ENCODE data around the gene KRT78. TPM values are rescaled to one million over a fixed set of nuclear protein-coding genes. Genes with fewer than 3 reads are reported as not detected.
A peak's percentile ranks its signal among the peaks of the same experiment; 100 is the strongest.

KRT78 gene
- total and polyA plus RNA-seq, 9 of the 15 experiments (the other 6 are each of a cell fraction or from before 2014, with no cell fraction given), result not detected

DNA sequence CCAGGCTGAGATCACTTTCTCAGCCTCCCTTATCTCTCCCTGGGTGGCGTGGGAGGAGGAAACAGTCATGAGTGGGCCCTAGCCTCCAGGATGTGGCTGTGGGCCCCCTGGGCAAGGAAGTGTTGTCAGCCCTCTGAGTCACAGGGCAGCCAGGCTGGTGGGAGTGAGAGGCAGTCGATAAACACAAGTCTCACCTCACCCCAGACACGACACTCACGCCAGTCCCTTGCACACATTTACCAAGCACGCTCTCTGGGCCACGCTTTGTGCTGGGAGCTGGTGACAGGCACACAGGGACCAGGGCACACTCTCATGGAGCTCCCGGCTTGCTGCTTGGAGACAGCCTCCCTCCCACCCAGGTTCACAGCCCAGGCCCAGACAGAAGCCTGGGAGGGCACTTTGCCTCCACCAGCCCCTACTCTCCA lies 12.7 kb downstream of the KRT78 start (continued):
- TF ChIP-seq, protein P1, sequence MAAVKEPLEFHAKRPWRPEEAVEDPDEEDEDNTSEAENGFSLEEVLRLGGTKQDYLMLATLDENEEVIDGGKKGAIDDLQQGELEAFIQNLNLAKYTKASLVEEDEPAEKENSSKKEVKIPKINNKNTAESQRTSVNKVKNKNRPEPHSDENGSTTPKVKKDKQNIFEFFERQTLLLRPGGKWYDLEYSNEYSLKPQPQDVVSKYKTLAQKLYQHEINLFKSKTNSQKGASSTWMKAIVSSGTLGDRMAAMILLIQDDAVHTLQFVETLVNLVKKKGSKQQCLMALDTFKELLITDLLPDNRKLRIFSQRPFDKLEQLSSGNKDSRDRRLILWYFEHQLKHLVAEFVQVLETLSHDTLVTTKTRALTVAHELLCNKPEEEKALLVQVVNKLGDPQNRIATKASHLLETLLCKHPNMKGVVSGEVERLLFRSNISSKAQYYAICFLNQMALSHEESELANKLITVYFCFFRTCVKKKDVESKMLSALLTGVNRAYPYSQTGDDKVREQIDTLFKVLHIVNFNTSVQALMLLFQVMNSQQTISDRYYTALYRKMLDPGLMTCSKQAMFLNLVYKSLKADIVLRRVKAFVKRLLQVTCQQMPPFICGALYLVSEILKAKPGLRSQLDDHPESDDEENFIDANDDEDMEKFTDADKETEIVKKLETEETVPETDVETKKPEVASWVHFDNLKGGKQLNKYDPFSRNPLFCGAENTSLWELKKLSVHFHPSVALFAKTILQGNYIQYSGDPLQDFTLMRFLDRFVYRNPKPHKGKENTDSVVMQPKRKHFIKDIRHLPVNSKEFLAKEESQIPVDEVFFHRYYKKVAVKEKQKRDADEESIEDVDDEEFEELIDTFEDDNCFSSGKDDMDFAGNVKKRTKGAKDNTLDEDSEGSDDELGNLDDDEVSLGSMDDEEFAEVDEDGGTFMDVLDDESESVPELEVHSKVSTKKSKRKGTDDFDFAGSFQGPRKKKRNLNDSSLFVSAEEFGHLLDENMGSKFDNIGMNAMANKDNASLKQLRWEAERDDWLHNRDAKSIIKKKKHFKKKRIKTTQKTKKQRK (IDR thresholded peaks at IDR 0.05; ENCODE audit: borderline replicate concordance, low read depth, low read length), result no peak
- TF ChIP-seq ZBTB8A (IDR thresholded peaks at IDR 0.05; ENCODE audit: partially characterized antibody) (no peak), ZNF507 (tag; conservative IDR thresholded peaks at IDR 0.05) (no peak), POLR2G (IDR thresholded peaks at IDR 0.05; ENCODE audit: low read depth, low read length) (0 out of 2 replicates have a peak, but pooled peaks have one; percentile 24), ZNF23 (CRISPR knock-in tag; IDR thresholded peaks at IDR 0.05) (no peak), MYBL2 (IDR thresholded peaks at IDR 0.05; ENCODE audit: low read depth) (no peak), MYBL2 (CRISPR knock-in tag; IDR thresholded peaks at IDR 0.05; ENCODE audit: borderline replicate concordance) (no peak), FOXP1 (CRISPR knock-in tag; IDR thresholded peaks at IDR 0.05) (no peak), PHTF2 (CRISPR knock-in tag; IDR thresholded peaks at IDR 0.05) (no peak), PCBP2 (IDR thresholded peaks at IDR 0.05; ENCODE audit: low read depth, low read length, poor library complexity, severe bottlenecking) (no peak), NCOA1 (IDR thresholded peaks at IDR 0.05; ENCODE audit: low read depth) (no peak), HDAC2 (IDR thresholded peaks at IDR 0.05) (no peak), JUNB (CRISPR knock-in tag; conservative IDR thresholded peaks at IDR 0.05) (no peak), CBFA2T2 (conservative IDR thresholded peaks at IDR 0.05) (peak; percentile 30; the same call in 1 of the 2 replicates), ZNF24 (IDR thresholded peaks at IDR 0.05) (no peak), SETDB1 (IDR thresholded peaks at IDR 0.05; ENCODE audit: low read length) (no peak), TEAD2 (tag; IDR thresholded peaks at IDR 0.05) (no peak), SRSF7 (optimal IDR thresholded peaks at IDR 0.05; ENCODE audit: low read depth, low read length) (no peak)
- TF ChIP-seq, protein P2, sequence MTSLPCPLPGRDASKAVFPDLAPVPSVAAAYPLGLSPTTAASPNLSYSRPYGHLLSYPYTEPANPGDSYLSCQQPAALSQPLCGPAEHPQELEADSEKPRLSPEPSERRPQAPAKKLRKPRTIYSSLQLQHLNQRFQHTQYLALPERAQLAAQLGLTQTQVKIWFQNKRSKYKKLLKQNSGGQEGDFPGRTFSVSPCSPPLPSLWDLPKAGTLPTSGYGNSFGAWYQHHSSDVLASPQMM (CRISPR knock-in tag; IDR thresholded peaks at IDR 0.05), result no peak
- TF ChIP-seq, protein P3, sequence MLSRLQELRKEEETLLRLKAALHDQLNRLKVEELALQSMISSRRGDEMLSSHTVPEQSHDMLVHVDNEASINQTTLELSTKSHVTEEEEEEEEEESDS (CRISPR knock-in tag; IDR thresholded peaks at IDR 0.05), result no peak
- TF ChIP-seq, protein P4, sequence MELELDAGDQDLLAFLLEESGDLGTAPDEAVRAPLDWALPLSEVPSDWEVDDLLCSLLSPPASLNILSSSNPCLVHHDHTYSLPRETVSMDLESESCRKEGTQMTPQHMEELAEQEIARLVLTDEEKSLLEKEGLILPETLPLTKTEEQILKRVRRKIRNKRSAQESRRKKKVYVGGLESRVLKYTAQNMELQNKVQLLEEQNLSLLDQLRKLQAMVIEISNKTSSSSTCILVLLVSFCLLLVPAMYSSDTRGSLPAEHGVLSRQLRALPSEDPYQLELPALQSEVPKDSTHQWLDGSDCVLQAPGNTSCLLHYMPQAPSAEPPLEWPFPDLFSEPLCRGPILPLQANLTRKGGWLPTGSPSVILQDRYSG (tag; conservative IDR thresholded peaks at IDR 0.05; ENCODE audit: low read depth), result no peak
- TF ChIP-seq, protein P5, sequence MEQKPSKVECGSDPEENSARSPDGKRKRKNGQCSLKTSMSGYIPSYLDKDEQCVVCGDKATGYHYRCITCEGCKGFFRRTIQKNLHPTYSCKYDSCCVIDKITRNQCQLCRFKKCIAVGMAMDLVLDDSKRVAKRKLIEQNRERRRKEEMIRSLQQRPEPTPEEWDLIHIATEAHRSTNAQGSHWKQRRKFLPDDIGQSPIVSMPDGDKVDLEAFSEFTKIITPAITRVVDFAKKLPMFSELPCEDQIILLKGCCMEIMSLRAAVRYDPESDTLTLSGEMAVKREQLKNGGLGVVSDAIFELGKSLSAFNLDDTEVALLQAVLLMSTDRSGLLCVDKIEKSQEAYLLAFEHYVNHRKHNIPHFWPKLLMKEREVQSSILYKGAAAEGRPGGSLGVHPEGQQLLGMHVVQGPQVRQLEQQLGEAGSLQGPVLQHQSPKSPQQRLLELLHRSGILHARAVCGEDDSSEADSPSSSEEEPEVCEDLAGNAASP (IDR thresholded peaks at IDR 0.05), result no peak
- TF ChIP-seq, protein P6, sequence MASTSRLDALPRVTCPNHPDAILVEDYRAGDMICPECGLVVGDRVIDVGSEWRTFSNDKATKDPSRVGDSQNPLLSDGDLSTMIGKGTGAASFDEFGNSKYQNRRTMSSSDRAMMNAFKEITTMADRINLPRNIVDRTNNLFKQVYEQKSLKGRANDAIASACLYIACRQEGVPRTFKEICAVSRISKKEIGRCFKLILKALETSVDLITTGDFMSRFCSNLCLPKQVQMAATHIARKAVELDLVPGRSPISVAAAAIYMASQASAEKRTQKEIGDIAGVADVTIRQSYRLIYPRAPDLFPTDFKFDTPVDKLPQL (IDR thresholded peaks at IDR 0.05; ENCODE audit: extremely low read depth, insufficient read length), result no peak

All from K562 (cell line).